ENCODE results near the gene FAM9A.
"Not testable (repeated sequence)": the region's sequence is repeated elsewhere in the genome, so short reads cannot be mapped to it uniquely, and the experiment has no call there.

FAM9A gene

DNA sequence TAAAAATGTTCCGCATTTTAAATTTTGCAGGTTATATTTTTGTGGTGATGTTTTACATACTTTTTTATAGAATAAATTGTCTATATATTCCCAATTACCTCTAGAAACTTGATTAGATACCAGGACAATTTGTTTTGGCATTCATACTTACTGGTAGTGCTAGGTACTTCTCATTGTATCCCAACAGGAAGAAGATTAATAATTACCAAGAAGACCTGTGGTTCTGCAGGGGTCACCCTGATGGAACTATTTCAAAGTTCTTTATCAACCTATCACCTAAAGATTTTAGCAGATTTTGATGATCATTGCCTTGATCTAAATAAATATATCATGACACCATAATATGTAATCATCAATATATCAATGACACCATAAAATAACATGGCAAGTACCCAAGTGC, 22.5 kb upstream of the FAM9A start:
- in situ Hi-C loops (cut with MboI; ENCODE audit: low sequenced_read_pairs) = no loop called here
- no peak for DNase-seq (ENCODE audit: low spot score in 2 of 2)
- H3K36me3 ChIP-seq (replicated peaks) = no peaks in the 10 kb centered on the region
- H3K27me3 ChIP-seq (ENCODE audit: low read depth) = no peaks in the 10 kb centered on the region; the same call in 1 of the 2 replicates
- H3K4me1 ChIP-seq = no peaks in the 10 kb centered on the region
- H3K4me3 ChIP-seq = no peak overlapping the region
- H3K9me3 ChIP-seq = no peaks in the 10 kb centered on the region

DNA sequence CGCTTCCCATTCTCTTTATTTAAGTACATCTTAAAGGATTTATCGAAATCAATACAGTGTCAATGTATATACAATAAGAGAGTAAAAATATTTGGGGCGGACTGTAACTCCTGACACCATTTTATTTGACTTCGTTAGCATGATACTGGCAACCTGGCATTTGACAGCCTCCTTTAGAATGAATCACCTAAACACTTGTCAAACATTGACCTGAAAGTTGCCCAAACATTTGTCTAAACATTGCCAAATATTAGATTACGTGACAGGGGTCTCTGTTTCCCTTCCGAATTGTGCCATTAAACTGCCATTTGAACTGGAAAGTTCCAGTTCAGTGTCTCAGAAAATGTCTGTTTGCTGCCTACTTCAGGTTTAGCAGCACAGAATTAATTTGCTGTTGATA, 20.8 kb upstream of the FAM9A start:
- no peaks in the 10 kb centered on the region for H3K9me3 ChIP-seq
- no peak for DNase-seq (ENCODE audit: low spot score in 2 of 2)
- in situ Hi-C loops (cut with MboI; ENCODE audit: low sequenced_read_pairs) = no loop called here
- no peaks in the 10 kb centered on the region for H3K36me3 ChIP-seq (replicated peaks)
- H3K4me3 ChIP-seq = no peak overlapping the region
- H3K27me3 ChIP-seq (ENCODE audit: low read depth) = no peaks in the 10 kb centered on the region
- no peaks in the 10 kb centered on the region for H3K4me1 ChIP-seq

DNA sequence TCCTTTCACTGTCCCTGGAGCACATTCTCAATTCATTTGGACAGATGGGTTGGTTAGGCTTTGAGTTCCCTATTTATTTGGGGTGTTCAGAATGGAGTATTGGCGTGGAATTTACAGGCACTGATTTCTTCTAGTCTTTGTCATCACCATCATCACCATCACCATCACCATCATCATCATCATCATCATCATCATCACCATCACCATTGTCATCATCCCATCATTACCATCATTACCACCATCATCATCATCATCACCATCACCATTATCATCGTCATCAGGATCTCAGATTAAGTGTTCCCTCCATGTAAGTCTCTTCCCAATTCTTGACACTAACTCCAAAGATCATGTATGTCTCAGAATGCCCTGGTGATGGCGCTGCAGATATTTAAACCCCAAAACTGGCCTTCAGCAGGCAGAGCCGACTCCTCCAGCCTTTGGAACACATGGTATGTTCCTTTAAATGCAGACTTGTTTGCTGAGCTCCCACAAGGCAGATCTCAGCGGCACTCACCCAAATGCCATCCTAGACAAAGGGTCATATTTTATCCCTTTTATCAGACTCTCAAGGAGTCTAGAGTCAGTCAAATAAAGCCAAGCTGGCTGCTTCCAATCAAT, 19.8 kb upstream of the FAM9A start:
- Histone ChIP-seq H3K4me3 (no peak overlapping the region), H3K27me3 (ENCODE audit: low read depth) (no peaks in the 10 kb centered on the region), H3K4me1 (no peaks in the 10 kb centered on the region), H3K36me3 (replicated peaks) (no peaks in the 10 kb centered on the region), H3K9me3 (no peaks in the 10 kb centered on the region)
- no peak for DNase-seq (ENCODE audit: low spot score in 2 of 2)
- in situ Hi-C loops (cut with MboI; ENCODE audit: low sequenced_read_pairs) = no loop called here

DNA sequence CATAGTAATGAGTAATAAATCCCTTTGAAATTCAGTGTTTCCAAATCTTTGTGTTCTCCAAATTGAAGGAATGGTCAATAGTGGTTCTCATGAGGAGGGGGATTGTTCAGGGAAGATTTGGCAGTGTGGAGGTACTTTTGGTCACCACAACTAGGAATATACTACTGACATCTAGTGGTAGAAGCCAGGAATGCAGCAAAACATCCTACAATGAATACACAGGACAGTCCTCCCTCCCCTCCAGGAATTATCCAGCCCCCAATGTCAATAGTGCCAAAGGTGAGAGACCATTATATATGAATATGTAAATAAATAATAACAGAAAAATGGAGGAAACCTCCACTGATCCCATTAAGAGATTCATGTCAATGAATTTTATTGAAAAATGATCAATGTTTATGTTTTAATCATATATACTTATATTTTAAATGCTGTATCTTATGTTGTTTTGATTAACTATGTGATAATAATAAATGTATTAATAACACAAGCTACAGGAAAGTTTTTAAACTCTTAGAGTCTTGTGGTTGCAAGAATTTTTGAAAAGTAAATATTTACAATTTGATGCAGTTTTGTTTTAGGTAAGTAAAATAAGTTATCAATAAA, 14.4 kb upstream of the FAM9A start:
- H3K4me1 ChIP-seq = no peaks in the 10 kb centered on the region
- in situ Hi-C loops (cut with MboI; ENCODE audit: low sequenced_read_pairs) = loop anchor here (10.0 kb wide), 1 partner anchor 889 kb away; no protein-coding TSS in a partner anchor
- DNase-seq (ENCODE audit: low spot score in 2 of 2) = peak; percentile 12 to 54
- no peak overlapping the region for H3K4me3 ChIP-seq
- no peaks in the 10 kb centered on the region for H3K9me3 ChIP-seq
- H3K36me3 ChIP-seq (replicated peaks) = no peaks in the 10 kb centered on the region
- peaks cover 2% of the 10 kb centered on the region; the same call in 1 of the 2 replicates for H3K27me3 ChIP-seq (ENCODE audit: low read depth)

DNA sequence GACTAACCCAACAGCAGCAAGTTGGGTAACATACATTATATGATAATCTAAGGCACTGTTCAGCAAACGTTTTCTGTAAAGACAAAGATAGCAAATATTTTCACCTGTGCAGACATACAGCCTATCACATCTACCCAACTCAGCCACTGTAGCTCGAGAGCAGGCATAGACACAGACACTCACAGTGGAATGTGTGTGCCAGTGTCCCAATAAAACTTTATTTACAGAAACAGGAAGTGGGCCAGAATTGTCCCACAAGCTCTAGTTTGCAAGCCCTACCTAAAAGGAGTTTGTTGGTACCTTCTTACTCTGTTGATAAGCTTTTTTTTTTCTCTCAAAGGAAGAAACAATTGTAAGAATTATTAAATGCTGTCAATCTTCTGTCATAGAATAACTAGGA, 11.9 kb upstream of the FAM9A start:
- no peak for DNase-seq (ENCODE audit: low spot score in 2 of 2)
- H3K27me3 ChIP-seq (ENCODE audit: low read depth) = peaks cover 2% of the 10 kb centered on the region; the same call in 1 of the 2 replicates
- no peak overlapping the region for H3K4me3 ChIP-seq
- no peaks in the 10 kb centered on the region for H3K4me1 ChIP-seq
- in situ Hi-C loops (cut with MboI; ENCODE audit: low sequenced_read_pairs) = loop anchor here (10.0 kb wide), 1 partner anchor 892 kb away; no protein-coding TSS in a partner anchor
- no peaks in the 10 kb centered on the region for H3K36me3 ChIP-seq (replicated peaks)
- H3K9me3 ChIP-seq = no peaks in the 10 kb centered on the region

DNA sequence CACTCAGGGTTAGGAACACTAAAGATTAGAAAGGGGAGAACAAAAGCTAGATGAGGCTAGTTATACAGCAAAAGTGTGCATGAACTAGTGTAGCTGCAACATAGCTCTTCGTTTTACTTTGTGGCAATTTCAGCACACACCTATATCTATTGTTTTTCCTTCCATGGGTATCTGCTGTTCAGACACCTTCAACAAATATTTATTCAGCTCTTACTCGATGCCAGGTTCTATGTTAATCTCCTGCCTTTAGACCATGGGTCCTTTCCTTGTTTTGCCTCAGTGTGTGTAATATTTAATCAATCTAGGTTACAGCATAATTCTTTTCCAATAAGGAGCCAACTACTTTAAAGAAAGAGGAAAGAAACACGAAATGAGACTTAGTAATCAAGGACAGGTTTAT, 10.4 kb upstream of the FAM9A start:
- DNase-seq (ENCODE audit: low spot score in 2 of 2) = no peak
- Histone ChIP-seq H3K27me3 (ENCODE audit: low read depth) (peaks cover 2% of the 10 kb centered on the region; the same call in 1 of the 2 replicates), H3K4me1 (no peaks in the 10 kb centered on the region), H3K36me3 (replicated peaks) (no peaks in the 10 kb centered on the region), H3K9me3 (no peaks in the 10 kb centered on the region), H3K4me3 (no peak overlapping the region)
- in situ Hi-C loops (cut with MboI; ENCODE audit: low sequenced_read_pairs) = loop anchor here (10.0 kb wide), 1 partner anchor 893 kb away; no protein-coding TSS in a partner anchor

DNA sequence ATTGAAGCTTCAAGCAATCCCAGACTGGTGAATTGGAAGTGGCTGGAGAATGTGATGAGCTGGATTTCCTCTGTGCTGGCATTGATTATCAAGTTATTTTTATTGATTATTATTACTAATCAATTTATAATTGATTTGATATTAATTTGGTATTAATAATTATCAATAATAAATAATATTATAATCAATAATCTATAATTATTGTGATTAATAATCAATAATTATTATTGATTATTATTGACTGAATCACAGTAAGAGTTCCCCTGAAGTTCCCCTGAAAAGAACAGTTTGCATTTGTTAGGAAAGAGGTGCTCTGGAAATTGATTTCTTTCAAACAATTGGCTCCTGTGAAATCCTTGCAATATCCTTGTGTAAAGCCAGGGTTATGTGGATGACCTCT, 7.5 kb upstream of the FAM9A start:
- H3K36me3 ChIP-seq (replicated peaks) = no peaks in the 10 kb centered on the region
- in situ Hi-C loops (cut with MboI; ENCODE audit: low sequenced_read_pairs) = no loop called here
- H3K4me1 ChIP-seq = no peaks in the 10 kb centered on the region
- H3K4me3 ChIP-seq = no peak overlapping the region
- no peak for DNase-seq (ENCODE audit: low spot score in 2 of 2)
- H3K9me3 ChIP-seq = no peaks in the 10 kb centered on the region
- peaks cover 2% of the 10 kb centered on the region; the same call in 1 of the 2 replicates for H3K27me3 ChIP-seq (ENCODE audit: low read depth)

DNA sequence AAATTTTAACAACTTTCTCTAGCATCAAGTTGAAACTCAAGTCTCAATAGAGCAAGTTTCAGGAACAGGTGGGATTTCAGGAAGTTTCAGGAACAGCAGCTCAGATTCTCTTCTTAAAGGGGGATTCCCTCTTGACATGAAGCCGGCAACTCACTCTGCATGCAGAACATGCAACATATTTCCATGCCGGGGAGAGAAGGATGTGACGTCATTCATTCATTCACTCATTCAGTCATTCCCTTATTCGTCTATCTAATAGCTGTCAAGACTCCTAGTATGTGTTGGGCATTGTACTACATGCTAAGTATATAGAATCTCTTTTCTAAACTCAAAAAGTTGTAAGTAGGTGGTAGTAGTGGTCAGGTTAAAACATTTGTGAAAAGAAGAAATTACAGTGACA, 4.8 kb upstream of the FAM9A start:
- no peaks in the 10 kb centered on the region for H3K9me3 ChIP-seq
- no peaks in the 10 kb centered on the region for H3K27me3 ChIP-seq (ENCODE audit: low read depth)
- no peaks in the 10 kb centered on the region for H3K4me1 ChIP-seq
- no peak for DNase-seq (ENCODE audit: low spot score in 2 of 2)
- no peak overlapping the region for H3K4me3 ChIP-seq
- no peaks in the 10 kb centered on the region for H3K36me3 ChIP-seq (replicated peaks)
- in situ Hi-C loops (cut with MboI; ENCODE audit: low sequenced_read_pairs) = no loop called here

DNA sequence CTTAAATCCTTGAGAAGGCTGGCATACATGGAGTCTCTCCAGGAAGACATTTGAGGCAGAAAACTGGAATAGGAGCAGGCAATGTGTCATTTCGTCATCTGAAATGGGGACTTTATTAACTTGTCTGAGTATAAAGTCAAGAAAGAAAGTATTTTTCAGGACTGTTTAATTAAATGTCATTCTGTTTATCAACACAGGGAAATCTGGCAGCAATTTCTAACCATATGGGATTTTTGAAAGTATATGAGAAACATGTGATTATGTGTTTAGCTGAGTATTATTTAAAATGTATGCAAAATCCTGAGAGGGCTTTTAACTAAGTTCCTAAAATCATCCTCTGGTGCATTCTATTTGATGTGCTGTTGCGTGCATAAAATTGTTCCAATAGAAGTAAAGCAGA, 3.9 kb upstream of the FAM9A start:
- in situ Hi-C loops (cut with MboI; ENCODE audit: low sequenced_read_pairs) = no loop called here
- DNase-seq (ENCODE audit: low spot score in 2 of 2) = no peak
- H3K36me3 ChIP-seq (replicated peaks) = no peaks in the 10 kb centered on the region
- no peaks in the 10 kb centered on the region for H3K27me3 ChIP-seq (ENCODE audit: low read depth)
- H3K4me1 ChIP-seq = no peaks in the 10 kb centered on the region
- no peak overlapping the region for H3K4me3 ChIP-seq
- H3K9me3 ChIP-seq = no peaks in the 10 kb centered on the region

DNA sequence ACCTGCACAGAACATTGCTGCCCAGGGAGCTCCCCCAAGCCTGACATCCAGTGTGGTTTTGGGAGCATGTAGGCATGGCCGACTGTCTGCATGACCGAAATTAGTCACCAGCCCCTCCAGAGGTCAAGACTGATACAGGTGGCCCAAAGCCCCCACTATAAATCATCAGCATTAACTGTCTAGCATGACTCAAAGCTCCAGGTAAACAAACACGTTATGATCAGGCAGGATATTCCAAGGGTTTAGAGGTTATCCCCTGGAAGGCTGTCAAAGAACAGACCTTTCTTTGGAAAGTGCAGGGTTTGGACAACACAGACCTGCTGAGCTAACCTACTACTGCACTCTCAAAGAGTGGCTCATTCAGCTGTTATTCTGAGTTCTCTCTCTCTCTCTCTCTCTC, 2.1 kb upstream of the FAM9A start:
- Histone ChIP-seq H3K4me3 (no peak overlapping the region), H3K27me3 (ENCODE audit: low read depth) (no peaks in the 10 kb centered on the region), H3K4me1 (no peaks in the 10 kb centered on the region), H3K36me3 (replicated peaks) (no peaks in the 10 kb centered on the region), H3K9me3 (no peaks in the 10 kb centered on the region)
- DNase-seq (ENCODE audit: low spot score in 2 of 2) = no peak
- in situ Hi-C loops (cut with MboI; ENCODE audit: low sequenced_read_pairs) = no loop called here

DNA sequence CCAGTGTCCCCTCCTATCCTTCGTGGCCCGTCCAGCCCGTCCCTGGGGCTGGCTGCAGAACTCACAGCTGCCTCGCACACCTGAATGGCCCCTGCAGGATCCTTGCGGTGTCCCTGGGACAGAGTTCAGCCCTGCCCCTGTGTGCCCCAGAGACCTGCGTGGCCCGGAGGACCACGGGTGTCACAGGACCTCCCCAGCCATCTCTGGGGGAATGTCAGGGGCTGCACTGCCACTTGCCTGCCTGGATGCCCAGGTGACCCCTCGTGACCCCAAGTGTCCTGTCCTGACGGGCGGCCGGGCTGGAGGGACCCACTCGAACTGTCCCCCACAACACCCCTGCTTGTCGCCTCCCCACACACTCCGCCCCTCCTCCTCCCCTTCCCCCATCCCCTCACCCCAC, 832 bp downstream of the FAM9A start:
- H3K4me3 ChIP-seq; H3K36me3 ChIP-seq (replicated peaks); DNase-seq (ENCODE audit: low spot score in 2 of 2); H3K27me3 ChIP-seq (ENCODE audit: low read depth); in situ Hi-C loops (cut with MboI; ENCODE audit: low sequenced_read_pairs); H3K9me3 ChIP-seq; H3K4me1 ChIP-seq: not testable (repeated sequence)

DNA sequence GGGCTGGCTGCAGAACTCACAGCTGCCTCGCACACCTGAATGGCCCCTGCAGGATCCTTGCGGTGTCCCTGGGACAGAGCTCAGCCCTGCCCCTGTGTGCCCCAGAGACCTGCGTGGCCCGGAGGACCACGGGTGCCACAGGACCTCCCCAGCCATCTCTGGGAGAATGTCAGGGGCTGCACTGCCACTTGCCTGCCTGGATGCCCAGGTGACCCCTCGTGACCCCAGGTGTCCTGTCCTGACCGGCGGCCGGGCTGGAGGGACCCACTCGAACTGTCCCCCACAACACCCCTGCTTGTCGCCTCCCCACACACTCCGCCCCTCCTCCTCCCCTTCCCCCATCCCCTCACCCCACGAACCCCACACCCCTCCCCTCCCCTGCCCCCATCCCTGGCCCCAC, 1.9 kb downstream of the FAM9A start:
- H3K36me3 ChIP-seq (replicated peaks); DNase-seq (ENCODE audit: low spot score in 2 of 2); H3K4me1 ChIP-seq; H3K4me3 ChIP-seq; in situ Hi-C loops (cut with MboI; ENCODE audit: low sequenced_read_pairs); H3K27me3 ChIP-seq (ENCODE audit: low read depth); H3K9me3 ChIP-seq: not testable (repeated sequence)

DNA sequence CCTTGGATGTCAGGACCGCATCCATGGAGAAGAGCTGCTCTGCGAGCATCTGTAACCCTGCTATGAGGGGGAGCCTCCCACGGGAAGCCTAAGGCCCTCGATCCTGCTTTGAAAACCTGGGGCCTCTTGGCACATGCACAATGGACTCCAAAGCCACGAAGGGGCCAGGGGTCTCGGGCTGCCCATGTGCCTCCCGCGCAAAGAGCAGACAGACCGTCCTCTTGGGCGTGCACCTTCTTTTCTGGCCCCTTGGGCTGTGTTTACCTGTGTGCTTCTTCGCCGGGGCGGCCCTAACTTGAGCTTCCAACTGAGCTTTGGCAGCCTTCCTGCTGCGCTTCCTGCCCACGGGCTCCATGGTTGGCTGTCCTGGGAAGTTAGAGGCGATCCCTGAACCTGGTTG, 2.5 kb downstream of the FAM9A start:
- DNase-seq (ENCODE audit: low spot score in 2 of 2); H3K4me1 ChIP-seq; H3K4me3 ChIP-seq; H3K36me3 ChIP-seq (replicated peaks); in situ Hi-C loops (cut with MboI; ENCODE audit: low sequenced_read_pairs); H3K9me3 ChIP-seq; H3K27me3 ChIP-seq (ENCODE audit: low read depth): not testable (repeated sequence)

DNA sequence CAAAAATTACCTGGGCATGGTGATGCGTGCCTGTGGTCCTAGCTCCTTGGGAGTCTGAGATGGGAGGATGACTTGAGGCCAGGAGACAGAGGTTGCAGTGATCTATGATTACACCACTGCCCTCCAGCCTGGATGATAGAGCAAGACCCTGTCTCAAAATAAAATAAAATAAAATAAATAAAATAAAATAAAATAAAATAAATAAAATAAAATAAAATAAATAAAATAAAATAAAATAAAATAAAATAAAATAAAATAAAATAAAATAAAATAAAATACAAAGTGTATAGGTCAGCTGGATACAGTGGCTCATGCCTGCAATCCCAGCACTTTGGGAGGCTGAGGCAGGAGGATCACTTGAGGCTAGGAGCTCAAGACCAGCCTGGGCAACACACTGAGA, 14.1 kb downstream of the FAM9A start:
- H3K27me3 ChIP-seq (ENCODE audit: low read depth); DNase-seq (ENCODE audit: low spot score in 2 of 2); H3K9me3 ChIP-seq; H3K36me3 ChIP-seq (replicated peaks); H3K4me1 ChIP-seq; in situ Hi-C loops (cut with MboI; ENCODE audit: low sequenced_read_pairs); H3K4me3 ChIP-seq: not testable (repeated sequence)

DNA sequence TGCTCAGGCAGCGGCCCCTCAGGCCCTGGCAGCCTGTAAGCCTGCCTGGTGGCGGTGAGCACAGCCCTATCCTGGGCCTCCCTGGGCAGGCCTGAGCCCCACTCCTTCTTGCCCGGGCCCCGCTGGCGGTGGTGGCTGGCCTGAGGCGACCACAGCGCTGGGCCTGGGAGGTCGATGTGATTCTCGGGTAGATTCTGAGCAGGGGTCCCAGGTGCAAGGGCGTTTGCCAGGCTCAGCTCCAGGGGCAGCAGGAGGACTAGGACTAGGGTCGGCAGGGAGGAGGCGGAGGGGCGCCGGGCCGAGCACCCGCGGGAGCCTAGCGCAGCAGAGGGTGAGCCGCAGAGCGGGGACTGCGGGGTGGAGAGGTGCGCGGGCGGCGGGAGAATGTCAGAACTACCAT, 17.0 kb downstream of the FAM9A start:
- Histone ChIP-seq H3K36me3 (replicated peaks) (no peaks in the 10 kb centered on the region), H3K4me1 (no peaks in the 10 kb centered on the region), H3K27me3 (ENCODE audit: low read depth) (no peaks in the 10 kb centered on the region), H3K4me3 (no peak overlapping the region), H3K9me3 (no peaks in the 10 kb centered on the region)
- DNase-seq (ENCODE audit: low spot score in 2 of 2) = no peak
- in situ Hi-C loops (cut with MboI; ENCODE audit: low sequenced_read_pairs) = no loop called here

Measured in HAP-1 (cell line).